SK-N-SH (cell line): ENCODE measurements around the gene CNTNAP5.

Experiments used
- ELF1 ChIP-seq: IDR thresholded peaks from 2 replicates; pipeline ENCODE4 v1.4.0; 2012
- EP300 ChIP-seq, 2 experiments: IDR thresholded peaks; 2 replicates each; pipeline versions ENCODE4 v1.4.0 to v1.6.1; 2012; ENCODE audit warnings: borderline replicate concordance in 1 of 2, low read depth in 1 of 2, low read length in 1 of 2
- GABPA ChIP-seq: IDR thresholded peaks from 2 replicates; pipeline ENCODE4 v1.4.0; 2012; ENCODE audit warnings: low read depth, mild to moderate bottlenecking
- JUND ChIP-seq: IDR thresholded peaks from 2 replicates; pipeline ENCODE4 v1.4.0; 2012
- NRF1 ChIP-seq: IDR thresholded peaks from 2 replicates; pipeline ENCODE4 v1.6.1; 2012; ENCODE audit warnings: low read depth, mild to moderate bottlenecking, low read length
- POLR2AphosphoS5 ChIP-seq: IDR thresholded peaks from 2 replicates; pipeline ENCODE4 v1.6.1; 2012; ENCODE audit warnings: low read depth, low read length
- RCOR1 ChIP-seq: fragments of 150-350 bp; IDR thresholded peaks from 2 replicates; pipeline ENCODE4 v1.6.1; 2017; ENCODE audit warnings: antibody characterized with exemption, low read length
- RFX5 ChIP-seq: IDR thresholded peaks from 2 replicates; pipeline ENCODE4 v1.6.1; 2012; ENCODE audit warnings: mild to moderate bottlenecking, improper control_type of control experiment, low read length
- USF2 ChIP-seq: fragments of 150-350 bp; IDR thresholded peaks from 2 replicates; pipeline ENCODE4 v1.6.1; 2017; ENCODE audit warnings: antibody characterized with exemption, low read length, low read depth, borderline replicate concordance
- YY1 ChIP-seq: IDR thresholded peaks from 2 replicates; pipeline ENCODE4 v1.4.0; 2012; ENCODE audit warnings: low read depth, mild to moderate bottlenecking
- TF ChIP-seq, protein P1 (sequence below): fragments of 200-600 bp; sonication (generic); IDR thresholded peaks from 2 replicates; pipeline ENCODE4 v1.6.1; 2017; ENCODE audit warnings: antibody characterized with exemption, mild to moderate bottlenecking, moderate library complexity
- TF ChIP-seq, protein P2 (sequence below): IDR thresholded peaks from 2 replicates; pipeline ENCODE4 v1.6.1; 2012; ENCODE audit warnings: mild to moderate bottlenecking, low read depth, low read length, moderate library complexity

- TF ChIP-seq YY1: no peak
- TF ChIP-seq, protein P1, sequence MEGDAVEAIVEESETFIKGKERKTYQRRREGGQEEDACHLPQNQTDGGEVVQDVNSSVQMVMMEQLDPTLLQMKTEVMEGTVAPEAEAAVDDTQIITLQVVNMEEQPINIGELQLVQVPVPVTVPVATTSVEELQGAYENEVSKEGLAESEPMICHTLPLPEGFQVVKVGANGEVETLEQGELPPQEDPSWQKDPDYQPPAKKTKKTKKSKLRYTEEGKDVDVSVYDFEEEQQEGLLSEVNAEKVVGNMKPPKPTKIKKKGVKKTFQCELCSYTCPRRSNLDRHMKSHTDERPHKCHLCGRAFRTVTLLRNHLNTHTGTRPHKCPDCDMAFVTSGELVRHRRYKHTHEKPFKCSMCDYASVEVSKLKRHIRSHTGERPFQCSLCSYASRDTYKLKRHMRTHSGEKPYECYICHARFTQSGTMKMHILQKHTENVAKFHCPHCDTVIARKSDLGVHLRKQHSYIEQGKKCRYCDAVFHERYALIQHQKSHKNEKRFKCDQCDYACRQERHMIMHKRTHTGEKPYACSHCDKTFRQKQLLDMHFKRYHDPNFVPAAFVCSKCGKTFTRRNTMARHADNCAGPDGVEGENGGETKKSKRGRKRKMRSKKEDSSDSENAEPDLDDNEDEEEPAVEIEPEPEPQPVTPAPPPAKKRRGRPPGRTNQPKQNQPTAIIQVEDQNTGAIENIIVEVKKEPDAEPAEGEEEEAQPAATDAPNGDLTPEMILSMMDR: no peak
- no peak for TF ChIP-seq NRF1
- no peak for TF ChIP-seq RFX5
- TF ChIP-seq RCOR1: no peak
- TF ChIP-seq, protein P2, sequence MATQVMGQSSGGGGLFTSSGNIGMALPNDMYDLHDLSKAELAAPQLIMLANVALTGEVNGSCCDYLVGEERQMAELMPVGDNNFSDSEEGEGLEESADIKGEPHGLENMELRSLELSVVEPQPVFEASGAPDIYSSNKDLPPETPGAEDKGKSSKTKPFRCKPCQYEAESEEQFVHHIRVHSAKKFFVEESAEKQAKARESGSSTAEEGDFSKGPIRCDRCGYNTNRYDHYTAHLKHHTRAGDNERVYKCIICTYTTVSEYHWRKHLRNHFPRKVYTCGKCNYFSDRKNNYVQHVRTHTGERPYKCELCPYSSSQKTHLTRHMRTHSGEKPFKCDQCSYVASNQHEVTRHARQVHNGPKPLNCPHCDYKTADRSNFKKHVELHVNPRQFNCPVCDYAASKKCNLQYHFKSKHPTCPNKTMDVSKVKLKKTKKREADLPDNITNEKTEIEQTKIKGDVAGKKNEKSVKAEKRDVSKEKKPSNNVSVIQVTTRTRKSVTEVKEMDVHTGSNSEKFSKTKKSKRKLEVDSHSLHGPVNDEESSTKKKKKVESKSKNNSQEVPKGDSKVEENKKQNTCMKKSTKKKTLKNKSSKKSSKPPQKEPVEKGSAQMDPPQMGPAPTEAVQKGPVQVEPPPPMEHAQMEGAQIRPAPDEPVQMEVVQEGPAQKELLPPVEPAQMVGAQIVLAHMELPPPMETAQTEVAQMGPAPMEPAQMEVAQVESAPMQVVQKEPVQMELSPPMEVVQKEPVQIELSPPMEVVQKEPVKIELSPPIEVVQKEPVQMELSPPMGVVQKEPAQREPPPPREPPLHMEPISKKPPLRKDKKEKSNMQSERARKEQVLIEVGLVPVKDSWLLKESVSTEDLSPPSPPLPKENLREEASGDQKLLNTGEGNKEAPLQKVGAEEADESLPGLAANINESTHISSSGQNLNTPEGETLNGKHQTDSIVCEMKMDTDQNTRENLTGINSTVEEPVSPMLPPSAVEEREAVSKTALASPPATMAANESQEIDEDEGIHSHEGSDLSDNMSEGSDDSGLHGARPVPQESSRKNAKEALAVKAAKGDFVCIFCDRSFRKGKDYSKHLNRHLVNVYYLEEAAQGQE: no peak
- no peak for TF ChIP-seq POLR2AphosphoS5
- TF ChIP-seq EP300 (IDR thresholded peaks at IDR 0.05; ENCODE audit: borderline replicate concordance in 1 of 2, low read depth in 1 of 2, low read length in 1 of 2): no peak
- TF ChIP-seq ELF1: no peak
- no peak for TF ChIP-seq USF2
- no peak for TF ChIP-seq JUND
- TF ChIP-seq GABPA: no peak
Measured at GRCh38 chr2:124571836-124572235, 546.7 kb downstream of the CNTNAP5 start.
